Measurements from ENCODE around the gene C1orf232.

DNA sequence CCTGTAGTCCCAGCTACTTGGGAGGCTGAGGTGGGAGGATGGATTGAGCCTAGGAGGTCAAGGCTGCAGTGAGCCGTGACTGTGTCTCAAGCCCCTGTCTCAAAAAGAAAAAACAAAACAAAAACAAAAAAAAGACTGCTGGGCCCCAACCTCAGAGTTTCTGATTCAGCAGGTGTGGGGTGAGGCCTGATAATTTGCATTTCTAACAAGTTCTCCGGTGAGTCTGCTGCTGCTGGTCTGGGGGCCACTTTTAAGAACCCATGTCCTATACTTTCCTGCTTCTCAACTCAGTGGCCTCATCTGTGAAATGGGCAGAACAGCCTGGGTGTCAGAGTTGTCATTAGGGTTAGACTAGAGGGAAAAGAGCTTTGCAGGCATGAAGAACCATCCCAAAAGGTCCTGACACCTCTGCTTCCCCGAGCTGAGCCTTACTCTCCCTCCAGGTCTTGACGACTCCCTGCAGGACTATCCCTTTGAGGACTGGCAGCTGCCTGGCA is 11.3 kb upstream of the C1orf232 start:
- TF ChIP-seq, protein P1, sequence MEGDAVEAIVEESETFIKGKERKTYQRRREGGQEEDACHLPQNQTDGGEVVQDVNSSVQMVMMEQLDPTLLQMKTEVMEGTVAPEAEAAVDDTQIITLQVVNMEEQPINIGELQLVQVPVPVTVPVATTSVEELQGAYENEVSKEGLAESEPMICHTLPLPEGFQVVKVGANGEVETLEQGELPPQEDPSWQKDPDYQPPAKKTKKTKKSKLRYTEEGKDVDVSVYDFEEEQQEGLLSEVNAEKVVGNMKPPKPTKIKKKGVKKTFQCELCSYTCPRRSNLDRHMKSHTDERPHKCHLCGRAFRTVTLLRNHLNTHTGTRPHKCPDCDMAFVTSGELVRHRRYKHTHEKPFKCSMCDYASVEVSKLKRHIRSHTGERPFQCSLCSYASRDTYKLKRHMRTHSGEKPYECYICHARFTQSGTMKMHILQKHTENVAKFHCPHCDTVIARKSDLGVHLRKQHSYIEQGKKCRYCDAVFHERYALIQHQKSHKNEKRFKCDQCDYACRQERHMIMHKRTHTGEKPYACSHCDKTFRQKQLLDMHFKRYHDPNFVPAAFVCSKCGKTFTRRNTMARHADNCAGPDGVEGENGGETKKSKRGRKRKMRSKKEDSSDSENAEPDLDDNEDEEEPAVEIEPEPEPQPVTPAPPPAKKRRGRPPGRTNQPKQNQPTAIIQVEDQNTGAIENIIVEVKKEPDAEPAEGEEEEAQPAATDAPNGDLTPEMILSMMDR (IDR thresholded peaks at IDR 0.05; ENCODE audit: extremely low read depth in 1 of 2, insufficient read depth in 1 of 2, low read depth in 1 of 2, low read length in 2 of 2), result no peak
- no peak for TF ChIP-seq EZH2 (IDR thresholded peaks at IDR 0.05; ENCODE audit: borderline replicate concordance, low read depth, low read length, severe bottlenecking)
- TF ChIP-seq POLR2A (IDR thresholded peaks at IDR 0.05; ENCODE audit: low read depth, low read length), result no peak
- TF ChIP-seq POLR2AphosphoS5 (IDR thresholded peaks at IDR 0.05; ENCODE audit: insufficient read depth, low read depth, low read length), result no peak
